ENCODE results near the gene TENT4B.
"Not testable (repeated sequence)": the region's sequence is repeated elsewhere in the genome, so short reads cannot be mapped to it uniquely, and the experiment has no call there.

Gene TENT4B

GRCh38 chr16:50152807-50153595 lies at the start of gene TENT4B:
TSS of gene TENT4B (plus strand) at chr16:50153306. CDS start at chr16:50153622, 316 bp downstream.
- peak; percentile 88 for DNase-seq

- DNase-seq: no peak
Observed at GRCh38 chr16:50103764-50104163, 49.3 kb upstream of the TENT4B start.

GRCh38 chr16:50114357-50115129 lies 38.6 kb upstream of the TENT4B start:
- DNase-seq: no peak

DNA sequence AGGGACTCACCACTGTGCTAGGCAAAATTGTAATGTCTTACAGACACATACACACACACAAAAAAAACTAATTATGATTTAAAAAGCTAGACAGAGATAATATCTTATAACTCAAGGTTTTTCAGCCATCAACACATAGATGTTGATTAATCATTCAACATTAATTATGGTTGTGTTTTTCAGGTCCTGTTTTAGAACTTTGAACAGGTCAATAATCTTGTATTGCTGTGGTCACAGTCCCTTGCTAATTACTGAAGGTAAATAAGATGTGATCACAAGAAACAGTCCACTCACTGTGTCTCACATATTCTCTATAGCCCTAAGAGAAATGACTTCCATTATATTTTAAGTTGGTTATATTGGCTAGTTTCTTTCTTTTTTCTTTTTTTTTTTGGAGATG lies 32.4 kb upstream of the TENT4B start:
- no peak for DNase-seq

DNA sequence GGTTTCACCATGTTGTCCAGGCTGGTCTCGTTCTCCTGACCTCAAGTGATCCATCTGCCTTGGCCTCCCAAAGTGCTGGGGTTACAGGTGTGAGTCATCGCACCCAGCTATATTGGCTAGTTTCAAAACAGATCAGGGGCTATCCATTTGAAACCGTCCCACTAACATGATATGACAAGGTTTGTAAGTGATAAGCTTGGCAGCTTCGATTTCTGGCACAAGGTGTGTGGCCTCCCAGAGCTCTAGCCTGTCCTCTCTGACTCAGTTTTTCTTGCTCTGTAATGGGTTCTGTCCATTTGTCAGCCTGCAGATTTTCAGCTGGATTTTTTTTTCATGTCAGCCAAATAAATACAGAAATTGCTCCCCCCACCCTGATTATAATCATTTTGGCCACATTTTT lies 31.8 kb upstream of the TENT4B start:
- peak; percentile 21 for DNase-seq

- DNase-seq: peak; percentile 63
Observed at GRCh38 chr16:50121721-50122445, 31.2 kb upstream of the TENT4B start.

DNA sequence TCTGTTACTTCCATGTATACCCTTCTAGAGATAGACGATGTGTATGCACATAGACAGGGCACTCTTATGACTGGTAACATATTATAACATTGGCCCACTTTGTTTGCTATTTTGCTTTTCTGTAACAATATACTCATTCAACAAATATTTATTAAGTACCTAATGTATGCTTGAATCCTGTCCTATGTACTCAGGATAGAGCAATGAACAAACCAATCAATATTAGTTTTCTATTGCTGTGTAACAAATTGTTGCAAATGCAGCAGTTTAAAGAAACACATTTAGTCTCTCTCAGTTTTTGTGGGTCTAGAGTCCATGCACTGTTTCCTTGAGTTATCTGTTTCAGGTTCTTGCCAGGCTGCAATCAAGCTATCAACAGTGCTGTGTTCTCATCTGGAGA lies 29.7 kb upstream of the TENT4B start:
- DNase-seq: no peak

DNA sequence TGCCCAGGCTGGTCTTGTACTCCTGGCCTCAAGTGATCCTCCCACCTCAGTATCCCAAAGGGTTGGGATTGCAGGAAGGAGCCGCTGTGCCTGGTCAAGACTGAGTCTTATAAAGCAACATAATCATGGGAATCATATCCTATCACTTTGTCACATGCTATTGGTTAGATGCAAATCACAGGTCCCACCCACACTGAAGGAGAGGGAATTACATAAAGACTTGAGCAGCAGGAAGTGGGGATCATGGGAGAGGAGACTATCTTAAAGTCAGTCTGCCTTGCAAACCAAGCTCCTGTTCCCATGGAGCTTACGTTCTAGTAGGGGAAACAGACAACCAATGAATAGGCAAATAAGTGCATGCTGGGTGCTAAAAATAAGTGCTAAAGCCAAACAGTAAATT lies 28.3 kb upstream of the TENT4B start:
- no peak for DNase-seq

DNA sequence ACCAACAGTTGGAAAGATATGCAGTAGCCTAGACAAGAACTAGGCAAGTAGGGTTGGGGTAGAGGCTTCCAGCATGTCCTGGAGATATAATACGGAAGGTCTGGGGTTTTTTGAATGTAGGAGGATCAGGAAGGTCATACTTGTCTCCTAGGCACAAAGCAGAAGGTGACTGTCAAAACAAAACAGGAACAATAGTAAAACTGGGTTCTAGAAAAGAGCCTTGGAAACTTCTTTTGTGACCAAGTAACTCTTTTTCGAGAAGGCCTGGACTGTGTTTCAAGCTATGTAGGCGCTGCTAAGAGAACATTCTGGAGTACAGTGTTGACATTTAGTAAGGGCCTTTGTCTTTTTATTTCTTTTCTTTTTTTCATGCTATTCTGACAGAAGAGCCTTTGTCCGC lies 26.9 kb upstream of the TENT4B start:
- no peak for DNase-seq

DNA sequence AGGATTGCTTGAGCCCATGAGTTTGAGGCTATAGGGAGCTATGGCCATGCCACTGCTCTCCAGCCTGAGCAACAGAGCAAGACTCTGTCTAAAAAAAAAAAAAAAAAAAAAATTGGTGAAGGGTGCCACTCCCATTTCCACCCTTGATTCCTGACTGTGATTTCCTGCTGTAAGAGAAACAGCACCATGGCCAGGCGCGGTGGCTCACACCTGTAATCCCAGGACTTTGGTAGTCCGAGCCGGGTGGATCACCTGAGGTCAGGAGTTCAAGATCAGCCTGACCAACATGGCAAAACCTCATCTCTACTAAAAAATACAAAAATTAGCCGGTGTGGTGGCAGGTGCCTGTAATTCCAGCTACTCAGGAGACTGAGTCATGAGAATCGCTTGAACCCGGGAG lies 20.5 kb upstream of the TENT4B start:
- DNase-seq: not testable (repeated sequence)

DNA sequence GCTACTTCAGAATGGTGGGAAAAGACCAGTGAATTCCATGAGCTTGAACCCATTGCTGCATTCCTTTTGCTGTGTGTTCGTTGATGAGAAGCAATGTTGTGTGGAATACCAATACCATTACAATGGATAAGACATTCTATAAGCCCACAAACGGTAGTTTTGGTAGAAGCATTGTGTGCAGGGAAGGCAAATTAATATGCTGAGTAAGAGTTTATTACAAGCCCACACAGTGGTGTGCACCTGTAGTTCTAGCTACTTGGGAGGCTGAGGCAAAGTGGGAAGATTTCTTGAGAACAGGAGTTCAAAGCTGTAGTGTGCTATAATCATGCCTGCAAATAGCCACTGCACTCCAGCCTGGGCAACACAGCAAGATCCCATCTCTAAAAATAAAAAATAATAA lies 19.9 kb upstream of the TENT4B start:
- DNase-seq: no peak

GRCh38 chr16:50136399-50136798 lies 16.7 kb upstream of the TENT4B start:
- DNase-seq: no peak

- DNase-seq: no peak
Observed at GRCh38 chr16:50137268-50137667, 15.8 kb upstream of the TENT4B start.

DNA sequence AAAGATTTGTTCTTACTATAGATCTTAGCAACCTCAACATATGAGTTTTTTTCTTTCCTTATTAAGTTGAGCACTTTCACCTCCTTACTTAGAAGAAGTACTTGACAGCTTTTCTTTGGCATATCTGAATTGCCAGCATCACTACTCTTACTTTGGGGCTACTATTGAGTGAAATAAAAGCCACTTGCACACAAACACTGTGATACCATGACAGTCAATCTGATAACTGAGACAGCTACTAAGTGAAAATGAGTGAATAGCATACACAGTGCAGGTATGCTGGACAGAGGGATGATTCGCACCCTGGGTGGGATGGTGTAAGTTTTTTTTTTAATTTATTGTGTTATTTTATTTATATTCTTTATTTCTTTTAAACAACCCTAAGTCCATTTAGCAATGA lies 13.5 kb upstream of the TENT4B start:
- DNase-seq: no peak

DNA sequence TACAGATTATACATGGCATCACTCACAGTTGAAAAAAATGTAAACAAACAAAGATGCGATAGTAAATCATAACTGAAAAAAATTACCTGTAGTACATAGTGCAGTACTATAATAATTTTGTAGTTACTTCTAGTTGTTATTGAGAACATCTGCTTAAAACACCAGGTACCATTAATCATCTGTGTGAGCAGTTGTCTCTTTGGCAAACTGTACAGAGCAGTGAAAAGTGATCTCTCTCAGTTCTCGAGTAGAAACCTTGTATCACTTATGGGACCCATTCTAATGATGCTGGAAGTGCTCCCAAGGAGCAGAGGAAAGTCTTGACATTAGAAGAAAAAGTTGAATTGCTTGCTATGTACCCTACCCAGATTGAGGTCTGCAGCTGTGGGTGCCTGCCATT lies 8.9 kb upstream of the TENT4B start:
- no peak for DNase-seq

DNA sequence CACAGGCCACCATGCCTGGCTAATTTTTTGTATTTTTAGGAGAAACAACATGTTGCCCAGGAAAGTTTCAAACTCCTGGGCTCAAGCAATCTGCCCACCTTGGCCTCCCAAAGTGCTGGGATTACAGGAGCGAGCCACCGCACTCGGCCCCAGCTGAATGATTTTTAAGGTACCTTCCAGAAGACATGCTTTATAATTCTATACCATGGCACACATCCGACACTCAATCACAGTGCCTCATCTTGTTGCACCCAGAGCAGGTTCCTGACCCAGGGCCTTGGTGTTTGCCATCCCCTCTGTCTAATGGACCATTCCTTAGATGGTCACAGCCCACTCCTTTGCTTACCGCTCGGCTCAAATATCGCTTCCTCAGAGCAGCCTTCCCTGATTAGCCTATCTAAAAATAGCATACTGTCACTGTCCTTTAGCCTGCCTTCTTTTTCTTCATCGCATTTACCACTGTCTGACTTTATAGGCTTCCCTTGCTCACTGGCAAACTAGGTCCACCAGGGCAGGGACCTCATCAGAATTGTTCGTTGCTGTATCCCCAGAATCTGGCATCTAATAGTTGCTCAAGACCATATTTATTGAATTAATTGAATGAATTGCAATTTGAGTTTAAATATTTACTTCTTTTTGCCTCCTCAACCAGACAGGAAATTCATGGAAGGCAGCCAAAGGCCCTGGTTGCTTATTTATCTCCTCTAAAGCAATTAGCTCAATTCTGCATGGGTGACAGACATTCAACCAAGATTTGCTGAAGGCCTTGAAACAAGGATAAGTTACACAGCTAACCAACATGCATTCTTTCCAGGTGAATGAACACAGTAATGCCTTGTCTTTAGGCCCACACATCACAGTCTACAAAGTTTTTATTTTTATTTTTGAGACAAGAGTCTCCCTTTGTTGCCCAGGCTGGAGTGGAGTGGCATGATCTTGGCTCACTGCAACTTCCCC lies 6.3 kb upstream of the TENT4B start:
- DNase-seq: no peak

GRCh38 chr16:50151322-50151721 lies 1.8 kb upstream of the TENT4B start:
- DNase-seq: no peak

- DNase-seq: peak; percentile 49
Observed at GRCh38 chr16:50151756-50152155, 1.4 kb upstream of the TENT4B start.

GRCh38 chr16:50152351-50152806 lies 727 bp upstream of the TENT4B start:
- DNase-seq: peak; percentile 89

DNA sequence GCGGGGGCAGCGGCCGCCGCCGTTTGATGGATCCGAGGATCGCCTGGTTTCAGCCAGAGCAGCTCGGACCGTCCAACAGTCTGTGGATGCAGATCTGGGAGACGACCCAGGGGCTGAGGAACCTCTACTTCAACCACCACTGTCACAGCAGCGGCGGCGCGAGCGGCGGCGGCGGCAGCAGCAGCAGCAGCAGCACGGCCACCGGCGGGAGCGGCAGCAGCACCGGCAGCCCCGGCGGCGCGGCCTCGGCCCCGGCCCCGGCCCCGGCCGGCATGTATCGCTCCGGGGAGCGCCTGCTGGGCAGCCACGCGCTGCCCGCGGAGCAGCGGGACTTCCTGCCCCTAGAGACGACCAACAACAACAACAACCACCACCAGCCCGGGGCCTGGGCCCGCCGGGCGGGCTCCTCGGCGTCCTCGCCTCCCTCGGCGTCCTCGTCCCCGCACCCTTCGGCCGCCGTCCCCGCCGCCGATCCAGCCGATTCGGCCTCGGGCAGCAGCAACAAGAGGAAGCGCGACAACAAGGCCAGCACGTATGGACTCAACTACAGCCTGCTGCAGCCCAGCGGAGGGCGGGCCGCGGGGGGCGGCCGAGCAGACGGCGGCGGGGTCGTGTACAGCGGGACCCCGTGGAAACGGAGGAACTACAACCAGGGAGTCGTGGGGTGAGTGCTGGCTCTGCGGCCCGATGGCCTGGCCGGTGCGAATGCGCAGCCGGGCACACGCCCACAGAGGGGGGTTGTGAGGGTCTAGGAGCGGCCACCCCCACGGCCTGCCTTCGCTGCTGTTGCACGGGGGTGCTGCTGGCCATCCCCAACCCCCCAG lies 702 bp downstream of the TENT4B start:
- DNase-seq: peak; percentile 33

- no peak for DNase-seq
Observed at GRCh38 chr16:50154420-50154950, 1.4 kb downstream of the TENT4B start.

Measured in stimulated activated CD4-positive, alpha-beta T cell treated with anti-CD3 and anti-CD28 coated beads, Interleukin-1b, Interleukin-23, amount 100 ng/mL, for 48 hours (primary cell).